Peyer's patch (tissue), 4 donors: ENCODE data around the gene ERC1. TPM values are rescaled to one million over a fixed set of nuclear protein-coding genes. Genes with fewer than 3 reads are reported as not detected.
"Not testable (repeated sequence)": the region's sequence is repeated elsewhere in the genome, so short reads cannot be mapped to it uniquely, and the experiment has no call there.

Source experiments
- DNase-seq, 3 donors: peaks; one replicate each; pipeline ENCODE4 v3.0.0-alpha.2; 2017 to 2019
- H3K27ac ChIP-seq, 4 donors: fragments of 200-600 bp; sonication (generic); one replicate each; pipeline ENCODE4 v1.5.1; 2016 to 2019
- H3K27me3 ChIP-seq, 2 donors: fragments of 200-600 bp; sonication (generic); one replicate each; pipeline ENCODE4 v1.5.1; 2019
- H3K36me3 ChIP-seq, 3 donors: fragments of 200-600 bp; sonication (generic); one replicate each; pipeline ENCODE4 v1.5.1; 2016 to 2019
- H3K4me1 ChIP-seq, 4 donors: fragments of 200-600 bp; sonication (generic); one replicate each; pipeline ENCODE4 v1.5.1; 2016 to 2019
- H3K4me3 ChIP-seq, 4 donors: fragments of 200-600 bp; sonication (generic); 1 replicate in 3 of 4; 2 replicates in 1 of 4; pipeline ENCODE4 v1.5.1; 2016 to 2019; ENCODE audit warnings: mild to moderate bottlenecking in 1 of 4
- H3K9me3 ChIP-seq, 4 donors: fragments of 200-600 bp; sonication (generic); one replicate each; pipeline ENCODE4 v1.5.1; 2016 to 2019; ENCODE audit warnings: mild to moderate bottlenecking in 1 of 4
- POLR2A ChIP-seq, 2 donors: fragments of 450-650 bp; IDR thresholded peaks; one replicate each; pipeline ENCODE4 v1.5.1; 2017; ENCODE audit warnings: antibody characterized with exemption in 2 of 2, mild to moderate bottlenecking in 2 of 2, moderate library complexity in 2 of 2
- total RNA-seq, 4 donors: library from RNA; depleted of rRNA; stranded (reverse); fragments of >200 nt; gene quantifications; one replicate each; pipeline ENCODE4 v1.1.0, GENCODE V29; 2016
- TF ChIP-seq, protein P1 (sequence below), 6 experiments: fragments of 450-650 bp in 4 of 6; fragments of 200-600 bp in 2 of 6; sonication (generic) in 1 of 6; IDR thresholded peaks; one replicate each; pipeline ENCODE4 v1.5.1; 2017 to 2019; ENCODE audit warnings: antibody characterized with exemption in 6 of 6, mild to moderate bottlenecking in 3 of 6, moderate library complexity in 1 of 6

Gene ERC1
- total RNA-seq, 4 donors from 2014 or later = 26.5 to 184 (median 31.7) TPM

- H3K27ac ChIP-seq = peak overlapping the region in 1 of 4 donors; percentile 46
- no peak for TF ChIP-seq POLR2A (IDR thresholded peaks at IDR 0.05)
- TF ChIP-seq, protein P1, sequence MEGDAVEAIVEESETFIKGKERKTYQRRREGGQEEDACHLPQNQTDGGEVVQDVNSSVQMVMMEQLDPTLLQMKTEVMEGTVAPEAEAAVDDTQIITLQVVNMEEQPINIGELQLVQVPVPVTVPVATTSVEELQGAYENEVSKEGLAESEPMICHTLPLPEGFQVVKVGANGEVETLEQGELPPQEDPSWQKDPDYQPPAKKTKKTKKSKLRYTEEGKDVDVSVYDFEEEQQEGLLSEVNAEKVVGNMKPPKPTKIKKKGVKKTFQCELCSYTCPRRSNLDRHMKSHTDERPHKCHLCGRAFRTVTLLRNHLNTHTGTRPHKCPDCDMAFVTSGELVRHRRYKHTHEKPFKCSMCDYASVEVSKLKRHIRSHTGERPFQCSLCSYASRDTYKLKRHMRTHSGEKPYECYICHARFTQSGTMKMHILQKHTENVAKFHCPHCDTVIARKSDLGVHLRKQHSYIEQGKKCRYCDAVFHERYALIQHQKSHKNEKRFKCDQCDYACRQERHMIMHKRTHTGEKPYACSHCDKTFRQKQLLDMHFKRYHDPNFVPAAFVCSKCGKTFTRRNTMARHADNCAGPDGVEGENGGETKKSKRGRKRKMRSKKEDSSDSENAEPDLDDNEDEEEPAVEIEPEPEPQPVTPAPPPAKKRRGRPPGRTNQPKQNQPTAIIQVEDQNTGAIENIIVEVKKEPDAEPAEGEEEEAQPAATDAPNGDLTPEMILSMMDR (IDR thresholded peaks at IDR 0.05) = no peak
- DNase-seq = no peak
Observed at GRCh38 chr12:1130571-1130970, 139.5 kb downstream of the ERC1 start.

GRCh38 chr12:1131811-1132224, 140.8 kb downstream of the ERC1 start:
- H3K27me3 ChIP-seq = no peaks in the 10 kb centered on the region
- H3K4me3 ChIP-seq = no peak overlapping the region
- no peaks in the 10 kb centered on the region for H3K9me3 ChIP-seq
- H3K27ac ChIP-seq = no peak overlapping the region
- no peaks in the 10 kb centered on the region for H3K36me3 ChIP-seq
- no peaks in the 10 kb centered on the region for H3K4me1 ChIP-seq
- TF ChIP-seq POLR2A (IDR thresholded peaks at IDR 0.05) = no peak
- TF ChIP-seq, protein P1 (IDR thresholded peaks at IDR 0.05) = no peak
- no peak for DNase-seq

More at GRCh38 chr12:1130571-1130970, 139.5 kb downstream of the ERC1 start:
- no peak overlapping the region for H3K4me3 ChIP-seq
- peaks cover 0 to 4% (median 0%) of the 10 kb centered on the region in 4 donors for H3K4me1 ChIP-seq
- no peaks in the 10 kb centered on the region for H3K9me3 ChIP-seq
- H3K36me3 ChIP-seq = no peaks in the 10 kb centered on the region
- H3K27me3 ChIP-seq = no peaks in the 10 kb centered on the region

- Histone ChIP-seq H3K27me3 (no peaks in the 10 kb centered on the region), H3K9me3 (no peaks in the 10 kb centered on the region), H3K36me3 (no peaks in the 10 kb centered on the region), H3K4me3 (no peak overlapping the region), H3K27ac (no peak overlapping the region), H3K4me1 (no peaks in the 10 kb centered on the region)
- no peak for DNase-seq
- TF ChIP-seq, protein P1 (IDR thresholded peaks at IDR 0.05) = no peak
- TF ChIP-seq POLR2A (IDR thresholded peaks at IDR 0.05) = no peak
Observed at GRCh38 chr12:1132311-1132710, 141.3 kb downstream of the ERC1 start.

- Histone ChIP-seq H3K27ac (no peak overlapping the region), H3K36me3 (no peaks in the 10 kb centered on the region), H3K4me1 (no peaks in the 10 kb centered on the region), H3K27me3 (no peaks in the 10 kb centered on the region), H3K4me3 (no peak overlapping the region), H3K9me3 (no peaks in the 10 kb centered on the region)
- no peak for TF ChIP-seq POLR2A (IDR thresholded peaks at IDR 0.05)
- TF ChIP-seq, protein P1 (IDR thresholded peaks at IDR 0.05) = no peak
- no peak for DNase-seq
Observed at GRCh38 chr12:1138691-1139090, 147.7 kb downstream of the ERC1 start.

DNA sequence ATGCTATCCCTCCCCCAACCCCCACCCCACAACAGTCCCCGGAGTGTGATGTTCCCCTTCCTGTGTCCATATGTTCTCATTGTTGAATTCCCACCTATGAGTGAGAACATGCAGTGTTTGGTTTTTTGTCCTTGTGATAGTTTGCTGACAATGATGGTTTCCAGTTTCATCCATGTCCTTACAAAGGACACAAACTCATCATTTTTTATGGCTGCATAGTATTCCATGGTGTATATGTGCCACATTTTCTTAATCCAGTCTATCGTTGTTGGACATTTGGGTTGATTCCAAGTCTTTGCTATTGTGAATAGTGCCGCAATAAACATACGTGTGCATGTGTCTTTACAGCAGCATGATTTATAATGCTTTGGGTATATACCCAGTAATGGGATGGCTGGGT, 155.7 kb downstream of the ERC1 start:
- H3K4me1 ChIP-seq, DNase-seq, H3K4me3 ChIP-seq, H3K36me3 ChIP-seq, H3K9me3 ChIP-seq, H3K27ac ChIP-seq, H3K27me3 ChIP-seq: not testable (repeated sequence)

GRCh38 chr12:1147821-1148220, 156.8 kb downstream of the ERC1 start:
- Histone ChIP-seq H3K27me3 (no peaks in the 10 kb centered on the region), H3K4me3 (no peak overlapping the region), H3K4me1 (no peaks in the 10 kb centered on the region), H3K9me3 (no peaks in the 10 kb centered on the region), H3K36me3 (no peaks in the 10 kb centered on the region), H3K27ac (no peak overlapping the region)
- no peak for TF ChIP-seq POLR2A (IDR thresholded peaks at IDR 0.05)
- TF ChIP-seq, protein P1 (IDR thresholded peaks at IDR 0.05) = no peak
- DNase-seq = no peak
